B cell (primary cell): ENCODE results near the gene C19orf33. TPM values are rescaled to one million over a fixed set of nuclear protein-coding genes. Genes with fewer than 3 reads are reported as not detected.

Experiments
- ATAC-seq: fragments of 200-7000 bp; cut with Tn5 transposase; one replicate; pipeline ENCODE4 v1.10.0; 2021; ENCODE audit warnings: low read depth, mild to moderate bottlenecking, moderate number of reproducible peaks, moderate library complexity
- CTCF ChIA-PET: fragments of 350-600 bp; sonication (Branson Sonifier 250); formaldehyde crosslinking; loops from one replicate; lab custom pipeline; 2021; ENCODE audit warnings: antibody characterized with exemption, inconsistent platforms; lab: Charles Lee
- POLR2A ChIA-PET: fragments of 350-600 bp; sonication (Branson Sonifier 250); formaldehyde crosslinking; loops from one replicate; lab custom pipeline; 2021; ENCODE audit warnings: antibody characterized with exemption; lab: Charles Lee
- DNase-seq: peaks from one replicate; pipeline ENCODE4 v3.0.0; 2013
- H2AFZ ChIP-seq: 2 replicates; pipeline ENCODE4 v1.6.1; 2012; ENCODE audit warnings: mild to moderate bottlenecking, low read depth, low read length; ENCODE audit not compliant: insufficient read depth, poor library complexity, severe bottlenecking
- H3K27ac ChIP-seq, 2 donors: 1 replicate in 1 of 2; 2 replicates in 1 of 2; pipeline ENCODE4 v1.5.1; 2012 to 2013; ENCODE audit warnings: low read length in 2 of 2, mild to moderate bottlenecking in 2 of 2, moderate library complexity in 1 of 2
- H3K27me3 ChIP-seq, 4 experiments: fragments of 200-600 bp in 1 of 4; sonication (generic) in 1 of 4; replicated peaks in 1 of 4; 1 replicate in 2 of 4; 2 replicates in 2 of 4; pipeline versions ENCODE4 v1.6.1 to v1.7.0; 2013 to 2016; ENCODE audit warnings: low read length in 3 of 4, mild to moderate bottlenecking in 2 of 4, mixed read lengths in 1 of 4, moderate library complexity in 1 of 4; ENCODE audit not compliant: insufficient read depth in 4 of 4, control insufficient read depth in 3 of 4; ENCODE audit errors: control extremely low read depth in 1 of 4
- H3K36me3 ChIP-seq, 2 experiments: replicated peaks in 1 of 2; 1 replicate in 1 of 2; 2 replicates in 1 of 2; pipeline versions ENCODE4 v1.6.1 to v1.7.1; 2013; ENCODE audit warnings: low read length in 1 of 2; ENCODE audit not compliant: insufficient read depth in 2 of 2, control insufficient read depth in 1 of 2; ENCODE audit errors: control extremely low read depth in 1 of 2, extremely low read depth in 1 of 2
- H3K4me1 ChIP-seq, 2 donors: fragments of 200-600 bp in 1 of 2; sonication (generic) in 1 of 2; 1 replicate in 1 of 2; 2 replicates in 1 of 2; pipeline versions ENCODE4 v1.5.1 to v1.6.1; 2013 to 2017; ENCODE audit warnings: low read length in 2 of 2; ENCODE audit not compliant: control insufficient read depth in 2 of 2, insufficient read depth in 2 of 2
- H3K4me2 ChIP-seq: replicated peaks from 2 replicates; pipeline ENCODE3; 2012; ENCODE audit warnings: mild to moderate bottlenecking, low read depth, low read length; ENCODE audit not compliant: poor library complexity, severe bottlenecking
- H3K4me3 ChIP-seq, 5 experiments: fragments of 200-600 bp in 1 of 5; sonication (generic) in 1 of 5; 1 replicate in 3 of 5; 2 replicates in 2 of 5; pipeline versions ENCODE4 v1.5.1 to v1.7.0; 2011 to 2016; ENCODE audit warnings: low read length in 4 of 5, mild to moderate bottlenecking in 4 of 5, low read depth in 2 of 5, control low read depth in 1 of 5, moderate library complexity in 1 of 5; ENCODE audit not compliant: insufficient read depth in 1 of 5; ENCODE audit errors: control extremely low read depth in 1 of 5, extremely low read depth in 1 of 5
- H3K79me2 ChIP-seq: fragments of 200-600 bp; sonication (generic); one replicate; pipeline ENCODE4 v1.6.0; 2016; ENCODE audit warnings: low read length; ENCODE audit not compliant: control insufficient read depth, insufficient read depth
- H3K9ac ChIP-seq: fragments of 200-600 bp; sonication (generic); 2 replicates; pipeline ENCODE4 v1.6.1; 2017; ENCODE audit warnings: mild to moderate bottlenecking, low read length, moderate library complexity
- H3K9me3 ChIP-seq, 3 donors: one replicate each; pipeline versions ENCODE4 v1.6.1 to v1.7.1; 2013; ENCODE audit warnings: low read length in 2 of 3; ENCODE audit not compliant: control insufficient read depth in 2 of 3, insufficient read depth in 1 of 3; ENCODE audit errors: control extremely low read depth in 1 of 3
- H4K20me1 ChIP-seq: 2 replicates; pipeline ENCODE4 v1.6.0; 2012; ENCODE audit warnings: mild to moderate bottlenecking, low read length; ENCODE audit not compliant: insufficient read depth, control insufficient read depth, poor library complexity, severe bottlenecking
- H3K27ac Mint-ChIP-seq: one replicate; pipeline ENCODE4 v1.8.0; 2021; ENCODE audit warnings: mixed read lengths
- H3K27me3 Mint-ChIP-seq: one replicate; pipeline ENCODE4 v1.8.0; 2021; ENCODE audit warnings: mixed read lengths
- H3K4me1 Mint-ChIP-seq: one replicate; pipeline ENCODE4 v1.8.0; 2021; ENCODE audit warnings: mixed read lengths
- H3K4me3 Mint-ChIP-seq: one replicate; pipeline ENCODE4 v1.8.0; 2021; ENCODE audit warnings: mixed read lengths
- H3K9me3 Mint-ChIP-seq: one replicate; pipeline ENCODE4 v1.8.0; 2022; ENCODE audit warnings: mixed read lengths; ENCODE audit not compliant: insufficient read depth
- EZH2 ChIP-seq: IDR thresholded peaks from 2 replicates; pipeline ENCODE4 v1.6.1; 2012; ENCODE audit warnings: borderline replicate concordance, low read depth, mild to moderate bottlenecking, moderate library complexity, low read length; ENCODE audit not compliant: insufficient read depth, poor library complexity, severe bottlenecking
- WGBS: methylation state at CpG from one replicate; pipeline ENCODE4 v1.1.5; 2013; ENCODE audit warnings: missing lambda C conversion rate; ENCODE audit not compliant: insufficient coverage; 5-methylcytosine and 5-hydroxymethylcytosine counted together
- intact Hi-C: fragments of 100-400 bp; cut with micrococcal nuclease; formaldehyde crosslinking; loops from one replicate; pipeline ENCODE4 v1.10.0; 2022
- polyA plus RNA-seq: library from polyadenylated mRNA; depleted of rRNA; stranded (reverse); fragments of >200 nt; gene quantifications from 2 replicates; pipeline ENCODE4 v1.2.3, GENCODE V29; 2012
- total RNA-seq, 2 donors: library from RNA; stranded (reverse); fragments of 120-200 nt in 1 of 2; gene quantifications; 1 replicate in 1 of 2; 2 replicates in 1 of 2; pipeline versions ENCODE4 v1.2.3 to v1.2.4, GENCODE V29; 2013 to 2022
- TF ChIP-seq, protein P1 (sequence below): fragments of 200-600 bp; IDR thresholded peaks from one replicate; pipeline ENCODE4 v1.8.0; 2022; ENCODE audit warnings: antibody characterized with exemption, mild to moderate bottlenecking

Gene C19orf33
- total and polyA plus RNA-seq, 2 donors (not counting 1 experiment from before 2014, with no cell fraction given) = 1.2 TPM; not detected in 1

DNA sequence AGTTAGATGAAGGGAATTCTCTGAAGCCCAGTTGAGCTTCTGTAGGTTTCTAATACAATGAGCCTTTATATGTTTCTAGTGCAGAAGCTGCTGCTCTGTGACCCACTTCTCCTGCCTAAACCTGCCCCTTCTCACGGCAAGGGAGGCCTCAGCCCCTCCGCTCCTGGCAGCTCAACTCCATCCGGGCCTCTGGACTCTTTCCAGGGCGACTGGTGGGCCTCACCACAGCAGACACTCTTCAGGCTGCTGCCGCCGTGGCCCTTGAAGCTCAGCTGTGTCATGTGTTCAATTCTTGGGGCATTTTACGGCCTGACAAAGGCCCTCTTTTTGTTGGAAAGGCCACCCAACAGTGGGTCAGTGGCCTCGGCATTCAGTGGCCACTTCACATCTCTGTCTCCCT lies 10.0 kb upstream of the C19orf33 start:
- DNase-seq (no peak), ATAC-seq (no peak)
- no peak overlapping the region for H3K4me2 ChIP-seq
- no peak overlapping the region for H3K27ac ChIP-seq
- 94% methylated on average over 7 of the region's 8 CpGs for WGBS
- Mint-ChIP-seq H3K4me1 (no peaks in the 10 kb centered on the region), H3K27ac (no peak overlapping the region), H3K4me3 (no peak overlapping the region), H3K9me3 (no peaks in the 10 kb centered on the region), H3K27me3 (no peaks in the 10 kb centered on the region)
- H4K20me1 ChIP-seq = no peaks in the 10 kb centered on the region
- POLR2A ChIA-PET = no interaction called here
- no peak overlapping the region for H2AFZ ChIP-seq
- no peaks in the 10 kb centered on the region for H3K79me2 ChIP-seq
- no peaks in the 10 kb centered on the region for H3K27me3 ChIP-seq
- H3K36me3 ChIP-seq = peaks cover 2 to 21% of the 10 kb centered on the region in 2 experiments
- TF ChIP-seq, protein P1, sequence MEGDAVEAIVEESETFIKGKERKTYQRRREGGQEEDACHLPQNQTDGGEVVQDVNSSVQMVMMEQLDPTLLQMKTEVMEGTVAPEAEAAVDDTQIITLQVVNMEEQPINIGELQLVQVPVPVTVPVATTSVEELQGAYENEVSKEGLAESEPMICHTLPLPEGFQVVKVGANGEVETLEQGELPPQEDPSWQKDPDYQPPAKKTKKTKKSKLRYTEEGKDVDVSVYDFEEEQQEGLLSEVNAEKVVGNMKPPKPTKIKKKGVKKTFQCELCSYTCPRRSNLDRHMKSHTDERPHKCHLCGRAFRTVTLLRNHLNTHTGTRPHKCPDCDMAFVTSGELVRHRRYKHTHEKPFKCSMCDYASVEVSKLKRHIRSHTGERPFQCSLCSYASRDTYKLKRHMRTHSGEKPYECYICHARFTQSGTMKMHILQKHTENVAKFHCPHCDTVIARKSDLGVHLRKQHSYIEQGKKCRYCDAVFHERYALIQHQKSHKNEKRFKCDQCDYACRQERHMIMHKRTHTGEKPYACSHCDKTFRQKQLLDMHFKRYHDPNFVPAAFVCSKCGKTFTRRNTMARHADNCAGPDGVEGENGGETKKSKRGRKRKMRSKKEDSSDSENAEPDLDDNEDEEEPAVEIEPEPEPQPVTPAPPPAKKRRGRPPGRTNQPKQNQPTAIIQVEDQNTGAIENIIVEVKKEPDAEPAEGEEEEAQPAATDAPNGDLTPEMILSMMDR = no peak
- no peak for TF ChIP-seq EZH2
- H3K4me3 ChIP-seq = no peak overlapping the region
- no peaks in the 10 kb centered on the region for H3K9me3 ChIP-seq
- H3K9ac ChIP-seq = no peak overlapping the region
- intact Hi-C loops = no loop called here
- CTCF ChIA-PET = interaction anchor here (0.8 kb wide), 1 partner anchor 49 kb away, joined by 3 read pairs; no protein-coding TSS in a partner anchor
- no peaks in the 10 kb centered on the region for H3K4me1 ChIP-seq

DNA sequence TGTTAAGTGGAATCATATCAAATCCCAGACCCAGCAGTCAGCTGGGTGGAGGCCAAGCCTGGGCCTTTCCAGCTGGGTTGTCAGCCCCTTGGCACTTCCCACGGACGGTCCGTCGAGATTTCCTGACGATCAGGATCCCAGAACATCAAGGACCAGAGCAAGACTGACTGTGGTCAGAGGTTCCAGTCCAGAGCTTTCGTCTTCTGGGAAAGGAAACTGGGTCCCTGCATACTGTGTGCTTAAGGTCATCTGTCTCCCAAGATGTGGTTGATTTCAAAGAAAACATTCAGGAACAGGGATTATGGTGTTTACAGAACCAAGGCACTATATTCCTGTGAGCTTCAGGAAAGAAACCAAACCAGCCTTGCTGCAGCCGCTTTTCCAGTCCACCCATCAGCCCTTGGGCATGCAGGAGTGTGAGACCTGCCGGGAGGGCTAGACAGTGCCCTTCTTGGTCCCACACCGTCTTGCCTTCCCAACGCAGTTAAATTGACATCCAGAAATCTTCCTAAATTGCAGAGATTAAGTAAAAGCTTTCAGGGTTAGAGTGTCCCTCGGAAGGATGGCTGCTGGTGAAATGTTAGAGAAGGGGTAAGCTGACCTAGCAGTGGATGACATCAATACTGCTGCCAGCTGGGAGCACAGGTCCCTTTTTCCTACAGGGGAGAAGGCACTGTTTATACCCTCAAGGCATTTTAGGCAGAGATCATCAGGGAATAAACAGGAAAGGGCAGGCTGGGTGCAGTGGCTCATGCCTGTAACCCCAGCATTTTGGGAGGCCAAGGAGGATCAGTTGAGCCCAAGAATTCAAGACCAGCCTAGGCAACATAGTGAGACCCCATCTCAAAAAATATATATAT lies 5.0 kb upstream of the C19orf33 start:
- no peak overlapping the region for H3K27ac ChIP-seq
- 94% methylated on average over 8 of the region's 11 CpGs for WGBS
- no peaks in the 10 kb centered on the region for H4K20me1 ChIP-seq
- TF ChIP-seq EZH2 = no peak
- TF ChIP-seq, protein P1 = no peak
- H3K36me3 ChIP-seq = no peaks in the 10 kb centered on the region
- no peaks in the 10 kb centered on the region for H3K27me3 ChIP-seq
- ChIA-PET CTCF (interaction anchor here (1.1 kb wide), 1 partner anchor 55 kb away, joined by 4 read pairs; no protein-coding TSS in a partner anchor), POLR2A (no interaction called here)
- no peaks in the 10 kb centered on the region for H3K79me2 ChIP-seq
- H2AFZ ChIP-seq = no peak overlapping the region
- H3K9me3 Mint-ChIP-seq = peaks cover 3% of the 10 kb centered on the region
- H3K4me2 ChIP-seq = no peak overlapping the region
- H3K9ac ChIP-seq = no peak overlapping the region
- peaks cover 0 to 13% (median 0%) of the 10 kb centered on the region in 3 donors for H3K9me3 ChIP-seq
- no peak overlapping the region for H3K4me3 Mint-ChIP-seq
- intact Hi-C loops = no loop called here
- H3K27me3 Mint-ChIP-seq = no peaks in the 10 kb centered on the region
- no peaks in the 10 kb centered on the region for H3K4me1 Mint-ChIP-seq
- H3K27ac Mint-ChIP-seq = no peak overlapping the region
- no peak for ATAC-seq
- DNase-seq = no peak
- no peak overlapping the region for H3K4me3 ChIP-seq
- no peaks in the 10 kb centered on the region for H3K4me1 ChIP-seq
